Testis (tissue), 3 donors: Measurements from ENCODE around the gene NES. TPM values are rescaled to one million over a fixed set of nuclear protein-coding genes. Genes with fewer than 3 reads are reported as not detected.

Experiments
- DNase-seq: peaks from one replicate; pipeline ENCODE4 v3.0.0-alpha.2; 2019
- H3K27ac ChIP-seq, 2 donors: fragments of 200-600 bp; sonication (generic); one replicate each; pipeline ENCODE4 v1.5.1; 2019
- H3K27me3 ChIP-seq: fragments of 200-600 bp; sonication (generic); one replicate; pipeline ENCODE4 v1.5.1; 2019
- H3K36me3 ChIP-seq: fragments of 200-600 bp; sonication (generic); one replicate; pipeline ENCODE4 v1.5.1; 2017; ENCODE audit warnings: low read depth; ENCODE audit errors: missing control alignments
- H3K4me1 ChIP-seq: fragments of 200-600 bp; sonication (generic); one replicate; pipeline ENCODE4 v1.5.1; 2019
- H3K4me3 ChIP-seq, 2 donors: fragments of 200-600 bp; sonication (generic); one replicate each; pipeline ENCODE4 v1.5.1; 2017 to 2019
- H3K9me3 ChIP-seq: fragments of 200-600 bp; sonication (generic); one replicate; pipeline ENCODE4 v1.5.1; 2017
- CTCF ChIP-seq, 3 experiments: fragments of 450-650 bp in 2 of 3; fragments of 200-600 bp in 1 of 3; sonication (generic) in 1 of 3; IDR thresholded peaks; one replicate each; pipeline ENCODE4 v1.5.1; 2016 to 2019; ENCODE audit warnings: antibody characterized with exemption in 3 of 3, mild to moderate bottlenecking in 2 of 3, moderate library complexity in 1 of 3
- POLR2A ChIP-seq: fragments of 450-650 bp; IDR thresholded peaks from one replicate; pipeline ENCODE4 v1.6.1; 2017; ENCODE audit warnings: antibody characterized with exemption, mild to moderate bottlenecking, moderate library complexity
- WGBS, 2 donors: methylation state at CpG; one replicate each; pipeline ENCODE4 v1.1.5; 2018; 5-methylcytosine and 5-hydroxymethylcytosine counted together
- intact Hi-C: fragments of 100-400 bp; cut with DNase I; formaldehyde crosslinking; loops from one replicate; pipeline ENCODE4 v1.15.1; 2023; ENCODE audit warnings: low total_unique reads
- polyA plus RNA-seq: library from polyadenylated mRNA; stranded (reverse); fragments of 350-450 nt; fragmentation: Illumina TruSeq; extraction: RNeasy Lipid Tissue Mini Kit (QIAGEN cat#74804); gene quantifications from one replicate; pipeline ENCODE4 v1.2.3, GENCODE V29; 2014; ENCODE audit warnings: low read depth, low replicate concordance; ENCODE audit not compliant: insufficient read depth
- total RNA-seq, 2 donors: library from RNA; depleted of rRNA; stranded (reverse); fragments of >200 nt; gene quantifications; one replicate each; pipeline ENCODE4 v1.2.3, GENCODE V29; 2016

The NES gene
- total and polyA plus RNA-seq, 3 donors from 2014 or later = 17.6 to 27.7 (median 20.7) TPM

- intact Hi-C loops = no loop called here
- peaks cover 78% of the 10 kb centered on the region for H3K4me1 ChIP-seq
- DNase-seq = peak; percentile 60
- 53 to 55% methylated on average over 12 of the region's 12 CpGs for WGBS, 2 donors
- TF ChIP-seq CTCF (IDR thresholded peaks at IDR 0.05) (no peak), POLR2A (no peak)
- no peaks in the 10 kb centered on the region for H3K27me3 ChIP-seq
- no peaks in the 10 kb centered on the region for H3K9me3 ChIP-seq
- H3K4me3 ChIP-seq = no peak overlapping the region
- H3K36me3 ChIP-seq = no peaks in the 10 kb centered on the region
- peak overlapping the region; percentile 68 to 69 for H3K27ac ChIP-seq
Observed at GRCh38 chr1:156662005-156662799, 15.0 kb downstream of the NES start.

GRCh38 chr1:156660752-156661112 lies 16.5 kb downstream of the NES start:
- no peaks in the 10 kb centered on the region for H3K27me3 ChIP-seq
- no peaks in the 10 kb centered on the region for H3K9me3 ChIP-seq
- TF ChIP-seq CTCF (IDR thresholded peaks at IDR 0.05) (no peak), POLR2A (no peak)
- no peak overlapping the region for H3K4me3 ChIP-seq
- WGBS, 2 donors = 55 to 62% methylated on average over 2 of the region's 2 CpGs
- intact Hi-C loops = no loop called here
- peaks cover 77% of the 10 kb centered on the region for H3K4me1 ChIP-seq
- H3K36me3 ChIP-seq = no peaks in the 10 kb centered on the region
- peak overlapping the region; percentile 68 to 69 for H3K27ac ChIP-seq
- DNase-seq = no peak

- Histone ChIP-seq H3K4me1 (peaks cover 72% of the 10 kb centered on the region), H3K4me3 (peak overlapping the region in 1 of 2 donors; percentile 23)
Observed at GRCh38 chr1:156659988-156660751, 17.0 kb downstream of the NES start.

GRCh38 chr1:156659661-156659987 lies 17.6 kb downstream of the NES start:
- Histone ChIP-seq H3K27me3 (no peaks in the 10 kb centered on the region), H3K4me1 (peaks cover 66% of the 10 kb centered on the region), H3K9me3 (no peaks in the 10 kb centered on the region), H3K4me3 (peak overlapping the region in 1 of 2 donors; percentile 23), H3K36me3 (no peaks in the 10 kb centered on the region), H3K27ac (peak overlapping the region; percentile 68 to 69)
- no peak for DNase-seq
- WGBS, 2 donors = 13 to 19% methylated on average over 6 of the region's 6 CpGs
- TF ChIP-seq CTCF (IDR thresholded peaks at IDR 0.05) (no peak), POLR2A (no peak)
- intact Hi-C loops = loop anchor here (10.0 kb wide), 1 partner anchor 75 kb away; no protein-coding TSS in a partner anchor

More at GRCh38 chr1:156659988-156660751, 17.0 kb downstream of the NES start:
- TF ChIP-seq POLR2A (no peak), CTCF (IDR thresholded peaks at IDR 0.05) (peak; percentile 99)
- H3K27me3 ChIP-seq = no peaks in the 10 kb centered on the region
- 4 to 5% methylated on average over 36 to 37 of the region's 38 CpGs for WGBS, 2 donors
- DNase-seq = peak; percentile 97
- H3K36me3 ChIP-seq = no peaks in the 10 kb centered on the region
- intact Hi-C loops = loop anchor here (10.0 kb wide), 1 partner anchor 75 kb away; no protein-coding TSS in a partner anchor
- peak overlapping the region; percentile 68 to 69 for H3K27ac ChIP-seq
- H3K9me3 ChIP-seq = no peaks in the 10 kb centered on the region
